Common myeloid progenitor, CD34-positive (primary cell): Measurements from ENCODE around the gene SLC13A2.

Experiments used
- CTCF ChIA-PET: fragments of 350-600 bp; sonication (Branson Sonifier 250); formaldehyde crosslinking; loops from one replicate; lab custom pipeline; 2021; ENCODE audit warnings: antibody characterized with exemption; lab: Charles Lee
- POLR2A ChIA-PET: fragments of 350-600 bp; sonication (Branson Sonifier 250); formaldehyde crosslinking; loops from one replicate; lab custom pipeline; 2021; ENCODE audit warnings: antibody characterized with exemption; lab: Charles Lee
- DNase-seq, 3 donors: peaks; one replicate each; pipeline versions ENCODE4 v3.0.0 to v3.0.0-alpha.2; 2013
- H3K27ac ChIP-seq, 2 experiments: 1 replicate in 1 of 2; 2 replicates in 1 of 2; pipeline ENCODE4 v1.7.0; 2013; ENCODE audit warnings: inconsistent platforms in 2 of 2, low read length in 2 of 2, mild to moderate bottlenecking in 2 of 2, low read depth in 1 of 2, moderate library complexity in 1 of 2; ENCODE audit not compliant: severe bottlenecking in 2 of 2, insufficient read depth in 1 of 2, poor library complexity in 1 of 2
- H3K27me3 ChIP-seq, 5 experiments: replicated peaks in 2 of 5; 1 replicate in 3 of 5; 2 replicates in 2 of 5; pipeline versions ENCODE4 v1.6.1 to v1.7.0; 2013; ENCODE audit warnings: low read length in 4 of 5, mild to moderate bottlenecking in 2 of 5, moderate library complexity in 2 of 5, inconsistent platforms in 1 of 5; ENCODE audit not compliant: insufficient read depth in 5 of 5, control insufficient read depth in 4 of 5
- H3K36me3 ChIP-seq, 4 experiments: 1 replicate in 2 of 4; 2 replicates in 2 of 4; pipeline versions ENCODE4 v1.6.1 to v1.7.0; 2013; ENCODE audit warnings: low read length in 3 of 4, control low read depth in 1 of 4, mild to moderate bottlenecking in 1 of 4; ENCODE audit not compliant: control insufficient read depth in 4 of 4, insufficient read depth in 4 of 4
- H3K4me1 ChIP-seq, 4 experiments: 1 replicate in 3 of 4; 2 replicates in 1 of 4; pipeline versions ENCODE4 v1.6.1 to v1.7.1; 2013; ENCODE audit warnings: low read length in 3 of 4, mild to moderate bottlenecking in 3 of 4, control low read depth in 1 of 4, inconsistent platforms in 1 of 4, moderate library complexity in 1 of 4; ENCODE audit not compliant: control insufficient read depth in 4 of 4, insufficient read depth in 4 of 4; ENCODE audit errors: control extremely low read depth in 1 of 4
- H3K4me3 ChIP-seq, 7 experiments: 1 replicate in 4 of 7; 2 replicates in 3 of 7; pipeline versions ENCODE4 v1.5.1 to v1.7.0; 2013; ENCODE audit warnings: mild to moderate bottlenecking in 7 of 7, low read length in 6 of 7, moderate library complexity in 6 of 7, inconsistent platforms in 2 of 7, low read depth in 2 of 7, control low read depth in 1 of 7; ENCODE audit not compliant: insufficient read depth in 4 of 7, control insufficient read depth in 1 of 7; ENCODE audit errors: extremely low read depth in 1 of 7
- H3K9me3 ChIP-seq, 5 experiments: 1 replicate in 4 of 5; 2 replicates in 1 of 5; pipeline versions ENCODE4 v1.6.1 to v1.7.1; 2013; ENCODE audit warnings: low read length in 4 of 5, mild to moderate bottlenecking in 2 of 5, inconsistent platforms in 1 of 5, low read depth in 1 of 5, moderate library complexity in 1 of 5; ENCODE audit not compliant: control insufficient read depth in 4 of 5, insufficient read depth in 2 of 5; ENCODE audit errors: control extremely low read depth in 1 of 5
- WGBS: methylation state at CpG from one replicate; pipeline ENCODE4 v1.1.5; 2013; ENCODE audit not compliant: insufficient coverage; 5-methylcytosine and 5-hydroxymethylcytosine counted together

The SLC13A2 gene

DNA sequence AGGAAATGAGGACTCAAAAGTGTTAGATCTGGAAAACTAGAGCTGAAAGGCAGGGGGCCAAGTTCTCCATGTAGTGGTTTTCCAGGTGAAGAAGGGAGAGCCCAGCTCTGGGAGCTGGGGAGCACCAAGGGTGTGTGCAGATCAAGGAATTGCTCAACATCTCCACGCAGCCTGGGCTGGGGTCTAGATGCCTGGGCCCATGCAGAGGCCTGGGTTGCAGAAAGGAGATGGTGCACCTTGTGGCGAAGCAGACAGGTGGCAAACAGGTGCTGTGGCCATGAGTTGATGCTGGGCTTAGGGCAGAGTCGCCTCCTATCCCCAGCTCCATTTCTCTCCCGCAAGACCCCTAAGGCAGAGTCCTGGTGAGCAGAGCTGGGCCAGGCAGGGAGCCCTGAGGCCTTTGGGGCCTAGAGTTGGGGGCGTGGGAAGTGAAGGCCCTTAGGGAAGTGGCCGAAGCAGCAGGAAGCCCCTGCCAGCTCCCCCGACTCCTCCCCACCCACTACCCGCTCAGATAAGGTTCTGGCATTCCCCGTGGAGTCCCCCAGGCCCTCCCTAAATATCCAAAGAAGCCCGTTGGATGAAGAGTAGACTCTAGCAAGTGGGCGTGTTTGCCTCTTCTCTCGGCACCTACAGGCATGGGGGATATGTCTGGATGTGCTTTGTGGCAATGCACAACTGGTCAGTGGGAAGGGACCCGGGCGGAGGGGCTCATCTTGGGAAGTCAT is 33.5 kb downstream of the SLC13A2 start:
- no peaks in the 10 kb centered on the region for H3K9me3 ChIP-seq
- no peaks in the 10 kb centered on the region for H3K36me3 ChIP-seq
- peaks cover 0 to 3% (median 0%) of the 10 kb centered on the region in 5 experiments for H3K27me3 ChIP-seq
- no peak for DNase-seq
- 96% methylated on average over 10 of the region's 14 CpGs for WGBS
- peaks cover 0 to 12% (median 0%) of the 10 kb centered on the region in 4 experiments for H3K4me1 ChIP-seq
- ChIA-PET CTCF (interaction anchor here (0.9 kb wide), 1 partner anchor 12 kb away, joined by 3 read pairs; no protein-coding TSS in a partner anchor), POLR2A (no interaction called here)
- H3K4me3 ChIP-seq: no peak overlapping the region
- H3K27ac ChIP-seq: no peak overlapping the region

DNA sequence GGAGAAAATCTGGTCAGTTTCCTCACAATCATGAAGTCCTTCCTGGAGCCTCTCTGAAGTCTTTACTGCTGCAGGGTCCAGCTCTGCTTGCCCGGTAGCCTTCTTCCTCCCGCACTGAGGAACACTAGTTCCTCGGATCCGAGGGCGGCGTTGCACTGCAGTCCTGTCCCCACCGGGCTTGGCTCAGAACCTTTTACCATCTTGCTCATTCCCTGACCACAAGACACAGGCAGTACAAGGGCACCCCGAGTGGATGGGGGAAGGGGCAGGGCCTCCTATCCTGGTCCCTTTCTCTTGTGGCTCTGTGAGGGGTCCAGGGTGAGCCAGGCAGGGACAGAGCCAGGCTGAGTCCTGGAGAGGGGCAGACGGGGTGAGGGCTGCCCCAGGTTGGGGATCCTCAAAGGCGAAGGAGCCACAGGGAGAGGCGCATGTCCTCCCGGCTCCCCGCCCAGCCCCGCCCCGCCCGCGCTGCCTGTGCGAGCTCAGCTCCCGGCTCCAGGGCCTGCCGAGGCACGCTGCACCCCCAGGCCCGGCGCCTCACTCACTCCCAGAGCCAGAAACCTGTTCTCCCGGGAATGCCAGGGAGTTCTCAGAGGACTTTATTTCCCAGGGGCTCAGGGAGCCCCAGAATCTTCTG is 34.2 kb downstream of the SLC13A2 start:
- no peaks in the 10 kb centered on the region for H3K36me3 ChIP-seq
- H3K9me3 ChIP-seq: no peaks in the 10 kb centered on the region
- peaks cover 0 to 12% (median 0%) of the 10 kb centered on the region in 4 experiments for H3K4me1 ChIP-seq
- no peak for DNase-seq
- H3K27me3 ChIP-seq: peaks cover 0 to 4% (median 0%) of the 10 kb centered on the region in 5 experiments
- ChIA-PET CTCF (no interaction called here), POLR2A (no interaction called here)
- WGBS: 66% methylated on average over 16 of the region's 24 CpGs
- H3K27ac ChIP-seq: no peak overlapping the region
- no peak overlapping the region for H3K4me3 ChIP-seq

- DNase-seq: no peak
Measured at GRCh38 chr17:28508211-28508724, 34.8 kb downstream of the SLC13A2 start.

DNA sequence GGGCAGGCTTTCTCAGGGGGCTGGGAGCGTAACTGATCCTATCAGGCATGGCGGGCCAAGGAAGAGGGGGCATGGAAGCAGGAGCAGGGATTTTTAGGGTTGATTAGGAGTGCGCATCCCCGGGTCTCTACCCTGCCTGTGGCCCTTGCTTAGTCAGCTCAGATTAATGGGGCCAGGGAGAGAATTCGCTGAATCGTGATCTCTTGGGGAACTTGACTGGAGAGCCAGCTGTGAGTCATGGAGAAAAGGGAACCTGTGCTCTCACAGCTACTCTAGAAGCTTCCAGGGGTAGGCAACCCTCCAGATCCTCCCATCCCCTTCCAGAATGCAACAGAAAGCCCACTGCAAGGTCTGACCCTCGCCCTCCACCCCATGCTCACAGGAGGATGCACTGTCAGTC is 36.3 kb downstream of the SLC13A2 start:
- peak; percentile 21 to 65 (median 60) for DNase-seq
- ChIA-PET POLR2A (interaction anchor here (0.6 kb wide), 1 partner anchor 28 kb away, joined by 3 read pairs; no protein-coding TSS in a partner anchor), CTCF (interaction anchor here (0.9 to 1.1 kb wide), 2 partner anchors 9 kb away, joined by 3 read pairs; no protein-coding TSS in a partner anchor)
- H3K9me3 ChIP-seq: no peaks in the 10 kb centered on the region
- H3K36me3 ChIP-seq: no peaks in the 10 kb centered on the region
- H3K4me1 ChIP-seq: peaks cover 0 to 12% (median 0%) of the 10 kb centered on the region in 4 experiments
- 68% methylated on average over 7 of the region's 7 CpGs for WGBS
- H3K4me3 ChIP-seq: no peak overlapping the region
- peaks cover 0 to 5% (median 0%) of the 10 kb centered on the region in 5 experiments for H3K27me3 ChIP-seq
- H3K27ac ChIP-seq: no peak overlapping the region

More at GRCh38 chr17:28508211-28508724, 34.8 kb downstream of the SLC13A2 start:
- Histone ChIP-seq H3K27ac (no peak overlapping the region), H3K36me3 (no peaks in the 10 kb centered on the region), H3K9me3 (no peaks in the 10 kb centered on the region), H3K4me3 (no peak overlapping the region), H3K4me1 (peaks cover 0 to 12% (median 0%) of the 10 kb centered on the region in 4 experiments), H3K27me3 (peaks cover 0 to 5% (median 0%) of the 10 kb centered on the region in 5 experiments)
- POLR2A ChIA-PET: interaction anchor here (0.6 kb wide), 1 partner anchor 13 kb away, joined by 3 read pairs; no protein-coding TSS in a partner anchor
- CTCF ChIA-PET: no interaction called here
- 91% methylated on average over 10 of the region's 11 CpGs for WGBS

DNA sequence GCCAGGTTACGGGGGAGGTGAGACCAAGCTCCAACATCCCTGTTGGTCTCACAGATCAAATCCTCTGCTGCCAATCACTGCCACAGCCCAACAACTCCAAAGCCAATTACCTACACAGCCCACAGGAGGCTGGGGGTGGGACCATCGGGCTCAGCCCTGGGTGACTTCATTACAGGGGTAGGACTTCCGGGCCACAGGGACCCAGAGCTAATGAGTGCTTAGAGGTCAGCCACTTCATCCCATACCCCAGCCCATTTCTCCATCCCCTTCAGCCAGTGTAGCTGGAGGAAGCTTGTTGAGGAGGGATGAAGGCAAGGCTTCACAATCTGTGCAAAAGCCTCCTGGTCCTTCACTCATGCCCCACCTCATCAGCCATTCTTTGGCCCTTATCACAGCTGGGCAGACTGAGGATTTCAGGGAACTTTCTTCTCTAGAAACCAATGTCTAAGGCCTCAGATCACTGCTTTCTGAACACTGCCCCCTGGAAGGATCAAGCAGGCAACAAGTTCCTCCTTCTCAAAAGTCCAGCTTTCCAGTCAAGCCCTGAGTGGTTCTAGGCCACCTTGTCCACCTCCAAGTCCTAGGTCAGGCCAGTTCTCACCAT is 38.5 kb downstream of the SLC13A2 start:
- no peaks in the 10 kb centered on the region for H3K36me3 ChIP-seq
- WGBS: no CpG with 5 or more reads among the region's 3 CpGs
- no peaks in the 10 kb centered on the region for H3K9me3 ChIP-seq
- no peak for DNase-seq
- CTCF ChIA-PET: interaction anchor here (0.7 to 2.0 kb wide), 4 partner anchors 11 to 36 kb away, joined by 3 to 9 read pairs (median 4); no protein-coding TSS in a partner anchor
- peaks cover 0 to 5% (median 0%) of the 10 kb centered on the region in 5 experiments for H3K27me3 ChIP-seq
- H3K4me1 ChIP-seq: peaks cover 0 to 12% (median 0%) of the 10 kb centered on the region in 4 experiments
- H3K27ac ChIP-seq: no peak overlapping the region
- POLR2A ChIA-PET: no interaction called here
- H3K4me3 ChIP-seq: no peak overlapping the region

- Histone ChIP-seq H3K4me1 (peaks cover 0 to 15% (median 5%) of the 10 kb centered on the region in 4 experiments), H3K36me3 (no peaks in the 10 kb centered on the region), H3K27ac (no peak overlapping the region), H3K4me3 (no peak overlapping the region), H3K9me3 (no peaks in the 10 kb centered on the region), H3K27me3 (peaks cover 0 to 2% (median 0%) of the 10 kb centered on the region in 5 experiments)
- 91% methylated on average over 7 of the region's 7 CpGs for WGBS
- POLR2A ChIA-PET: no interaction called here
- CTCF ChIA-PET: interaction anchor here (0.6 kb wide), 1 partner anchor 50 kb away, joined by 3 read pairs; no protein-coding TSS in a partner anchor
- DNase-seq: no peak
Measured at GRCh38 chr17:28513476-28513875, 40.0 kb downstream of the SLC13A2 start.
